Retinal pigment epithelial cell (primary cell): Measurements from ENCODE around the gene FHOD3.

Experiments used
- DNase-seq: peaks from one replicate; pipeline ENCODE4 v3.0.0-alpha.2; 2010; ENCODE audit warnings: low read depth
- H3K4me3 ChIP-seq: 2 replicates; pipeline ENCODE4 v1.5.1; 2011; ENCODE audit warnings: mild to moderate bottlenecking, low read length, control low read depth, moderate library complexity
- TF ChIP-seq, protein P1 (sequence below): conservative IDR thresholded peaks from 2 replicates; pipeline ENCODE4 v1.5.1; 2011; ENCODE audit warnings: low read depth, low read length, control low read depth, inconsistent platforms

The FHOD3 gene

DNA sequence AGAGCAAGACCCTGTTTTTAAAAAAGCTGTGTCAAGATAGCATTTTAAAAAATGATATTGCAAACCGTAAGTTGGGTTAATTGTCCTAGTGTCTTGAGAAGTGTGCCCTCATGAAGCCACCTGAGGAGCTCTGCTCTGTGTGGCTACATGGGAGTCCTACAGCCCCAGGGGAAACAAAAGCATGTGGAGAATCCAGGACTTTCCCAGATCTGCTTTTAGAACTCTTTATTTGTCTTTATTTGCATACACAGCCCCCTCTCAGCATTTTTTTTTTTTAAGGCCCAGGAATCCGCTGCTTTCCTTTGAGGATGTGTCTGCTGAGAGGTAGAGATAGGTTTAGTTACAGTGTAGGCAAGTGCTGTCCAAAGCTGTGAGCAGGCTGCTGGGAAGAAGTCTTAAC lies 219.2 kb downstream of the FHOD3 start:
- TF ChIP-seq, protein P1, sequence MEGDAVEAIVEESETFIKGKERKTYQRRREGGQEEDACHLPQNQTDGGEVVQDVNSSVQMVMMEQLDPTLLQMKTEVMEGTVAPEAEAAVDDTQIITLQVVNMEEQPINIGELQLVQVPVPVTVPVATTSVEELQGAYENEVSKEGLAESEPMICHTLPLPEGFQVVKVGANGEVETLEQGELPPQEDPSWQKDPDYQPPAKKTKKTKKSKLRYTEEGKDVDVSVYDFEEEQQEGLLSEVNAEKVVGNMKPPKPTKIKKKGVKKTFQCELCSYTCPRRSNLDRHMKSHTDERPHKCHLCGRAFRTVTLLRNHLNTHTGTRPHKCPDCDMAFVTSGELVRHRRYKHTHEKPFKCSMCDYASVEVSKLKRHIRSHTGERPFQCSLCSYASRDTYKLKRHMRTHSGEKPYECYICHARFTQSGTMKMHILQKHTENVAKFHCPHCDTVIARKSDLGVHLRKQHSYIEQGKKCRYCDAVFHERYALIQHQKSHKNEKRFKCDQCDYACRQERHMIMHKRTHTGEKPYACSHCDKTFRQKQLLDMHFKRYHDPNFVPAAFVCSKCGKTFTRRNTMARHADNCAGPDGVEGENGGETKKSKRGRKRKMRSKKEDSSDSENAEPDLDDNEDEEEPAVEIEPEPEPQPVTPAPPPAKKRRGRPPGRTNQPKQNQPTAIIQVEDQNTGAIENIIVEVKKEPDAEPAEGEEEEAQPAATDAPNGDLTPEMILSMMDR, result no peak
- H3K4me3 ChIP-seq, result no peak overlapping the region
- no peak for DNase-seq

DNA sequence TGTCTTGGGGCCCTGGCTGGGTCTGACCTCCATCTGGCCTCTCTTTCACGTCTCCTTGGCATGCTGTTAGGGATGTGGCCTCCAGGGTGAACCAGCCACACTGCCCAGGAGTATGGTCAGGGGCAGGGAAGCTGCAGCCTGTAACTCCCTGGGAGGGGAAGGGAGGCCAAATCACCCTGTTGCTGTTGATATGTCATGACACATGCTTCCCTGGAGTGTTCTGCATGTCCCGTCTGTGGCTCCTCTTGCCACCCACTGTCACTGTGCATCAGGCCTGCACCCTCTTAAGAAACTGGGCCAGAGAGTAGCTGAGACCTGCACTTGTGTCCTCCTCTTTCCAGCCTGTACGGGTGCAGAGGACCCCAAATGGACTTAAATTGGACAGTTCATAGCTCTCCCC lies 221.3 kb downstream of the FHOD3 start:
- TF ChIP-seq, protein P1, result no peak
- H3K4me3 ChIP-seq, result no peak overlapping the region
- DNase-seq, result no peak

DNA sequence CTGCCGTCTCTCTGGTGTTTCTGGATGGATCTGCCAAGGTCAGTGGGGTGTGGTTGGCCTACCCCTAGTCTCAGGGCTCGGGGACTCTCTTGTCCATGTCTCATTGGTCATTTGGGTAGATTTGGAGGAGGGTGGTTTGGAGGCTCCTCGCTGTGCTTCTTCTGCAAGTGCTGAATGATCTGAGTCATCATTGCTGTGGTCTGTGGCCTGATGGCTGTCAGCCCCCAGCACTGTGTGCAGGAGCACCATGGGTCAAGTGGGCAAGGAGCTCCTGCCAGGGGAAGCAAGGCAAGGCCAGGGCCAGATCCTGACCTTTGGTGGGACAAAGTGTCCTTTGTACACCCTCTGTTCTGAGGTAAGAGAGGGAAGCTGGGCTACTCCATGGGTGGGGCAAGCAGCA lies 221.8 kb downstream of the FHOD3 start:
- TF ChIP-seq, protein P1, result no peak
- no peak overlapping the region for H3K4me3 ChIP-seq
- no peak for DNase-seq

DNA sequence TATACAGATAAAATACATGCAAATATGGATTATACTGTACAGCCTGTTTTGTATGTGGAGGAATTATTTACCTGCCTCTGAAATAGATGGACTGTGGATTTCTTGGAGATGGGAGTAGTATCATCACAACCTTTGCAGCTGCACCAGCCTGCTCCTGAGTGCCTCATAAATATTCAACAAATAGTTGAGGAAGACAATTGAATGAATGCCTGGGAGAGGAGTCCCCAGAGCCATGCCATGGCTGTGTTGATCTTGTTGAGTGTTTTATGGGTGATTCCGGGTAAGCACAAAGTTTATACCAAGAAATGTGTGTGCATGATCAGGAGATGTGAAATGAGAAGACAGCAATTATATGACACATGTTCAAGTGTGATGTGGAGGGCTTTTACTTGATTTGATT lies 225.0 kb downstream of the FHOD3 start:
- DNase-seq, result no peak
- no peak overlapping the region for H3K4me3 ChIP-seq
- TF ChIP-seq, protein P1, result no peak

DNA sequence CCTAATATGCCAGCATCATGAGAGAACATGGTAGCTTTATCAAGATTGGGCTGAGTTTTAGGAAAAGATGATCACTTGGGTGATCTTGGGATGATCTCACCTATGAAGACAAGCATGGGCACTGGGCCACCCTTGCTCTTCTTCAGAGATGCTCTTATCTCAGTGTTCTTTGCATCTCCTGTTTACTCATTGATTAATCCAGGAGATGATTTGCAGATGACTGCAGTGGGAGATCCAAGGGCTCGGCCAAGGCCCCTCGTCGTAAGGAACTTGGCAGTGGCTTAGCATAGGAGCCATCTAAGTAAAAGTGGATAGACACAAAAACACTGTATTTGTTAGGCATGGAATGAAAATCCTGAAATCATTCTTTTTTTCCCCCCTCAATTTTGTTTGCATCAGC lies 228.4 kb downstream of the FHOD3 start:
- no peak for DNase-seq
- H3K4me3 ChIP-seq, result no peak overlapping the region
- TF ChIP-seq, protein P1, result no peak

DNA sequence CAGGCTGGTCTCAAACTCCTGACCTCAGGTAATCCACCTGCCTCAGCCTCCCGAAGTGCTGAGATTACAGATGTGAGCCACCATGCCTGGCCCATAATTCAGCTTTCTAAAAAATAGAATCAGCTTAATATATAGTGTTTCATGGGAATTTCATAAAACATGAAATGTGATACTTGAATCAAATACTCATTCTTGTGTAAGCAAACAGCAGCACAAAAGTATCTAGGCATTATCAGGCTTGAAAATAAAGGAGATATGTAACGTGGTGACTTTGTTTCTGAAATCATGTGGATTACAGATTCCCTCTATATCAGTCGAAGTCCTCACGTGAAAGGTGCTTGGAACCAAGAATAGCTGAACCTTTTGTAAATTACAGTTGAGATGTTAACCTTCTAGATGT lies 229.1 kb downstream of the FHOD3 start:
- DNase-seq, result no peak
- H3K4me3 ChIP-seq, result no peak overlapping the region
- TF ChIP-seq, protein P1, result no peak

DNA sequence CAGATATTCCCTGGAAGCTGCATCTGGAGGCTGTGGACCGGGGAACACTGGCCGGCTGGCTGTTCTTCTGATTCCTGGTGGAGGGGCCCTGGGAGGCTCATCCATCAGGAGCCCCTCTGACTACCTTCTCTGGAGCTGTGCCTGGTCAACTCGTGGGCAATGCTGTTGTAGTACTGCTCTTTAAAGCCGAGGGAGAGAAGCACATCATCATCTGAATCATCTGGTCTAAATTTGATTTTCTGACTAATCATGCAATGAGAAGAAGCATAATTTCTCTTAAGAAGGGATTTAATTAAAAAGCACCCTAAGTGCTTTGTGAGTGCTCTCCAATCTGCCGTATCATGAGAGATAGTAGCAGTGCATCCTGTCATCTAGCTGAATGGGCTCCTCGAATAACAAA lies 229.5 kb downstream of the FHOD3 start:
- DNase-seq, result no peak
- no peak overlapping the region for H3K4me3 ChIP-seq
- TF ChIP-seq, protein P1, result no peak
